Amniotic epithelial cell (primary cell): ENCODE data around the gene PTCRA.
"Not testable (repeated sequence)": the region's sequence is repeated elsewhere in the genome, so short reads cannot be mapped to it uniquely, and the experiment has no call there.

Source experiments
- DNase-seq: peaks from one replicate; pipeline ENCODE4 v3.0.0-alpha.2; 2010; ENCODE audit warnings: low read depth

The PTCRA gene

GRCh38 chr6:42940493-42941045, 24.7 kb downstream of the PTCRA start:
- no peak for DNase-seq

GRCh38 chr6:42941356-42941755, 25.5 kb downstream of the PTCRA start:
- not testable (repeated sequence) for DNase-seq

GRCh38 chr6:42942444-42942843, 26.6 kb downstream of the PTCRA start:
- no peak for DNase-seq

- DNase-seq = no peak
These were observed 32.1 kb downstream of the PTCRA start for GRCh38 chr6:42947950-42948349.

GRCh38 chr6:42952389-42952788, 36.5 kb downstream of the PTCRA start:
- DNase-seq = no peak

GRCh38 chr6:42954405-42954804, 38.6 kb downstream of the PTCRA start:
- DNase-seq = not testable (repeated sequence)

GRCh38 chr6:42958125-42958524, 42.3 kb downstream of the PTCRA start:
- DNase-seq = no peak

GRCh38 chr6:42959917-42960242, 44.0 kb downstream of the PTCRA start:
- no peak for DNase-seq

GRCh38 chr6:42960243-42961019, 44.6 kb downstream of the PTCRA start, which contains the start of gene GNMT:
TSS of gene GNMT (plus strand) at chr6:42960754. CDS start at chr6:42960768, 14 bp downstream.
- no peak for DNase-seq

GRCh38 chr6:42961020-42961470, 45.2 kb downstream of the PTCRA start:
- no peak for DNase-seq

- DNase-seq = no peak
These were observed 46.2 kb downstream of the PTCRA start for GRCh38 chr6:42962096-42962495.

GRCh38 chr6:42962502-42963178, 46.8 kb downstream of the PTCRA start:
- DNase-seq = no peak

GRCh38 chr6:42963179-42963854, 47.5 kb downstream of the PTCRA start:
- no peak for DNase-seq

- peak; percentile 65 for DNase-seq
These were observed 48.2 kb downstream of the PTCRA start for GRCh38 chr6:42963855-42964605.

- DNase-seq = no peak
These were observed 50.7 kb downstream of the PTCRA start for GRCh38 chr6:42966571-42966970.

GRCh38 chr6:42967228-42967627, 51.4 kb downstream of the PTCRA start:
- DNase-seq = no peak

GRCh38 chr6:42968126-42968701, 52.4 kb downstream of the PTCRA start:
- no peak for DNase-seq

GRCh38 chr6:42968783-42969182, 52.9 kb downstream of the PTCRA start:
- DNase-seq = no peak

GRCh38 chr6:42969431-42969830, 53.6 kb downstream of the PTCRA start:
- DNase-seq = no peak

GRCh38 chr6:42969934-42970333, 54.1 kb downstream of the PTCRA start:
- DNase-seq = no peak

- peak; percentile 41 for DNase-seq
These were observed 55.2 kb downstream of the PTCRA start for GRCh38 chr6:42970871-42971612.
